Dedifferentiated amniotic fluid mesenchymal stem cell (primary cell): ENCODE measurements around the gene FAR1.

Experiments used
- DNase-seq: peaks from one replicate; pipeline ENCODE4 v3.0.0-alpha.2; 2016; ENCODE audit errors: extremely low spot score

The FAR1 gene

DNA sequence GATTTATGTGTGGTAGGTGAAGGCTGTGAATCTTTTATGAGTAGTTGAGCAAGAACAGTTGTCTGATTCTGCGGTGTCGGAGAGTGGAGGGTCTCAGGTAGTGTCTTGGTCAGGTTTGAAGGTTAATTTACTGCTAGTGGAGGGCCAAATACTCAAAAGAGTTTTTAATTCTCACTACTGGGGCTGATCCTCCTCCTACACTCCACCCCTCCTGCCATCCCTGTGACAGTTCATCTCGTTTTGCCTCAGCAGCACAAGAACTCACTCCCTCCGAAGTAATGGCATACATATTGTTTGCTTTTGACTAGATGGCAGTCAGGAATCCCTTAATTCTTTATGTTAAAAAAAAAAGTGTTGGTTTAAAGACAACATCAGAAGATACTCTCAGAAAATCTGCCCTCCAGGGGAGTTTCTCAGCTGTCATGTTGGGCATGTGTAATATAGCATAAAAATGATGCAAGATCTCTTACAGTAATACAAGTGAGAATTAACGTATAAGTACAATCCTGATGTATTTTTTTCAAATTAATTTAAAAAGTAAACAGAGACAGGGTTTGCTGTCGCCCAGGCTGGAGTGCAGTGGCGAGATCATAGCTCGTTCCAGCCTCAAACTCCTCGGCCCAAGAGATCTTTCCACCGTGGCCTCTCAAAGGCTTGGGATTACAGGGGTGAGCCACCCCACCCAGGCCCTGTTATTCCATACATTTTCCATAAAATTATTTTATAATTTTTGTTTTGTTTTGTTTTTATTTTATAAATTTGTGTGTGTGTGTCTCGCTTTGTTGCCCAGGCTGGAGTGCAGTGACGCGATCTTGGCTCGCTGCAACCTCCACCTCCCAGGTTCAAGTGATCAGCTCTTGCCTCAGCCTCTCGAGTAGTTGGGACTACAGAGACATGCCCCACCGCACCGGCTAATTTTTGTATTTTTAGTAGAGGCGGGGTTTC, 1.3 kb downstream of the FAR1 start:
- DNase-seq: no peak

DNA sequence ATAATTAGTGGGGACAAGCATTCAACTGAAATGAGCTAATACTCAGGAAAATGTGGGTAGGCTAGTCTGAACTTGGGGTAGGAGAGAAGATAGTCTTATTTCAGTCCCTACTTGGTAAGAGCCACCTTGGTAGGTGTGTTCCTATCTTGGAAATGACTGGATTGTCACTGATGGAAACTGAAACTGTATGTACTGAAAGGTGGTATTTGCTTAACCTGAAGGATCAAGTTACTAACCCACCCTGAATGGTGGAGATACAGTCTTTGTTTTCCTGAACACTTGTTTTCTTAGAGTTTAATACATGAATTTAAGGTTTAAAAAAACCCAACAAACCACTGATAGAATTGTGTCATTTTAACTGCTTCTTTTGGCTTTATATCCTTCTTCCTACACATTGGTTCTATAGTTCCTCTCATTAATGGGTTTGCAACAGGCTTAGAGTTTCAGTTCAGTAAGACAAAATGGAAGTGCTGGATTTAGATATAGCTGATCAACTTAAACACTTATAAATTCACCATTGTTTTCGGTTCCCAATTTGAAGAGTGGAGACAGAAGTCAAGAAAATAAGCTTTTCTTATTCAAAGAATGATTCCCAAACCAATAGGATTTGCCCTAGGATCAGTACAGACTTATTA, 4.2 kb downstream of the FAR1 start:
- DNase-seq: no peak

DNA sequence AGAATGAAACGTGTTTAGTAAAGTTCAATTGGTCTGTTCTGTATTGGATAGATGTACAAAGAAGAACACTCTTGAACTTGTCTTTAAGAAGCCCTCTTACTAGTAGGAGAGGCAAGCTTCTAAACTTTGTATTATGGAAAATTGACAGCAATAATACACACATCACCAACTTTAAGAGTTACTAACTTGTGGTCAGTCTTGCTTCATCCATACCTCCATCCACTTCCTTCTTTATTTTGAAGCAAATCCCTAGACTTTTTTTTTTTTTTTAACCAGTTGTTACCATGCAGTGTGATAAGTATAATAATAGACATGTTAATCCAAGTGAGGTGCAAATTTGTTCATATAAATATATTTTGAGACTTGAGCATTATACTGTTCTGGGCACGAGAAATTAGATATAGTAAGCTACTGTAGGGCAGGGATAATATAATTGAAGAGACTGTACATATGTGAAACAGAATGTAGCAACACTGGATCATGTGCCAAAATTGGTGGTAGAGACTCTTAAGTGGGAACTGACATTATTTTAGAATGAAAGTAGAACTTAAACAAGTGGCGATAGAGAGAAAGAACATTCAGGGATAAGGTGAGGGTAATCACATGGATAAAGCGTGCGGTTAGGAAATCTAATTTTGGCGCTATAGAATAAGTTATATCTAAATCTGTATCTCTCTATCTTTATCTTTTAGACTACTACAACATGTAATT, 6.5 kb downstream of the FAR1 start:
- DNase-seq: no peak

DNA sequence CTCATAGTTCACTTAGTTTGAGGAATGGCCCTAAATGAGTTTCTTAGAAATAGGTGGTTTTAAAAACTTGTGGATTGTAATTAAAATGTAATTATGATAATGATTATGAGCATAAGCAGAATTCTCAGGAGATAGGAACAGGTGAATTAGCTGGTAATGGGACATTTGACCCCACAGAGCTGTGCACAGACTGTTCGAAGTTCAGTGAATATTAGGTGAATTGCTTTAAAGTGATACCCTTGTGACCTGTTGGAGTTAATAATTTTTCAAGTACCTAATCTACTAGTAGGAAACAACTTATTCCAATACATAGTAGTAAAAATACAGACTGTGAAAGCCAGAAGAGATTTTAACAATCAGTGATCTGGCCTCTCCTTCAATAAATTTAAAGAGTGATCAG, 8.1 kb downstream of the FAR1 start:
- DNase-seq: no peak

DNA sequence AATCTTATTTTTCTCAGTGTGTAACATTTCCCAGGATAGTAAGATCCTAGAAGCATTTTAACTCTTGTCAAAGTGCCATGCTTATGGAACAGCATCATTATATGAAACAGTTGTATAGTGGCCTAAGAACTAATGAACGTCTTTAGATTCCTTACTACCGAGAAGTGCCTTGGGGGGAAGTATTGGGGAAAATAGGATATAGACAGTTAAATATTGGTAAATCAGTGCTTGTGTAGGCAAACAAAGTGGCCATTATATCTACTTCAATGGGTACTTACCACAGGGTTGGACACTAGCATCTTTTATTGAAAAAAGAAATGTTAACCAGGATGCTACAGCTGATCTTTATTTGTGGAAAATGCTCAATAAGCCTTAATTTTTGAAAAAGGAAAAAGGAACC, 11.3 kb downstream of the FAR1 start:
- DNase-seq: no peak

DNA sequence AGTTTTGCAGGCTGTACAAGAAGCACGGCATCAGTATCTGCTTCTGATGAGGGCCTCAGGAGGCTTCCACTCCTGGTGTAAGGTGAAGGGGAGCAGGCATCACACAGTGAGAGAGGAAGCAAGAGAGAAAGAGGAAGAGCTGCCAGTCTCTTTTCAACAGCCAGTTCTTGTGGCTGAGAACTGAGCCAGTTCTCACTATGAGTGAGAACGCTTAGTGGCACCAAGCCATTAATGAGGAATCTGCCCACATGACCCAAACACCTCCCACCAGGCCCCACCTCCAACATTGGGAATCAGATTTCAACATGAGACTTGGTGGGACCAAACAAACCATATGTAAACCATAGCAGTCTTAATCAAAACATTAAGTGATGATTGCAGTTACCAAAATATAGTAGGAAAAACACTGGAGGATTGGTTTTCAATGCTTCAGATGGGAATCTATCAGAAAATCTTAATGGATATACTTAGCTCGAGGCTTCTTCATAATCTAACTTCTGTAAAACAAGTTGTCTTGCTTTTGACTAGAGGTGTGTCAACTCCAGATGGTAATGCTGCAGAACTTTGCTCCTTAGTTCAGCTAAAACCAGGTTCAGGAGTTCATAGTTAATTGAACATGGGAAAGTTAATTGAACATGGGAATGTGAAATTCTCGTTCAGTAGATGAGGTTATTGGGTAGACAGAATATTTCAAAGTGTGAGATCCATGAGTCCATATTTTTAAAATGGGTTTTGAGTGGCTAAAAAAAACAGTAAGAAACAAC, 12.2 kb downstream of the FAR1 start:
- no peak for DNase-seq

DNA sequence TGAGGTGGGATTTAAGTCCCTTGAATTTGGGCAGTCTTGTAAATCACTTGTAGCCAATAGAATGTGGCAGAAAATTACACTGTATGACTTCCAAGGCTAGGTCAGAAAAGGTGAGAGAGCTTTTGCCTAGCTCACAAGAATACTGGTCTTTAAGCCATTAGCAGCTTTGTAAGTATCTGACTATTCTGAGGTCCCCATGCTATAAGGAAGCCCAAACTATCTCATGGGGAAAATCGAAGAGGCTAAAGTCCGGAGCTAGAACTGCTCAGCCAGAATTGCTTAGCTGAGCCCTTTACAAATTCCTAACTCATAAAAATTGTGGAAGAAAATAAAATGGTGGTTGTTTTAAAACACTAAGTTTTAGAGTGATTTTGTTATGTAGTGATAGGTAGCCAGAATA, 13.0 kb downstream of the FAR1 start:
- DNase-seq: no peak

DNA sequence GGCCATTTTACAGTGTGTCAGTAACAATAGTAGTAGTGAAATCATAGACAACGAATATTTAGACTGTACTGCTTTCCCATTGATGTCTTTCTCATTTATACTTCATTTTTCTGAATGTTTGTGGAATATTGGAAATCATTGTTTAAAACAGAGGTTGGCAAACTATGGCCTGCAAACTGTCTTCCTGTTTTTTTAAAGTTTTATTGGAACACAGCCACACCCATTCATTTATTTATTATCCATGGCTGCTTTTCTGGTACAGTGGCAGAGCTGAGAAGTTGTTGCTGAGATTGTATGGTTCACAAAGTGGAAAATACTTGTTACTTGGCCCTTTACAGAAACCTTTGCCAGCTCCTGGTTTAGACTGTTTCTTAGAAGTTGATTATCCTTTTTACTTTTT, 13.7 kb downstream of the FAR1 start:
- no peak for DNase-seq

DNA sequence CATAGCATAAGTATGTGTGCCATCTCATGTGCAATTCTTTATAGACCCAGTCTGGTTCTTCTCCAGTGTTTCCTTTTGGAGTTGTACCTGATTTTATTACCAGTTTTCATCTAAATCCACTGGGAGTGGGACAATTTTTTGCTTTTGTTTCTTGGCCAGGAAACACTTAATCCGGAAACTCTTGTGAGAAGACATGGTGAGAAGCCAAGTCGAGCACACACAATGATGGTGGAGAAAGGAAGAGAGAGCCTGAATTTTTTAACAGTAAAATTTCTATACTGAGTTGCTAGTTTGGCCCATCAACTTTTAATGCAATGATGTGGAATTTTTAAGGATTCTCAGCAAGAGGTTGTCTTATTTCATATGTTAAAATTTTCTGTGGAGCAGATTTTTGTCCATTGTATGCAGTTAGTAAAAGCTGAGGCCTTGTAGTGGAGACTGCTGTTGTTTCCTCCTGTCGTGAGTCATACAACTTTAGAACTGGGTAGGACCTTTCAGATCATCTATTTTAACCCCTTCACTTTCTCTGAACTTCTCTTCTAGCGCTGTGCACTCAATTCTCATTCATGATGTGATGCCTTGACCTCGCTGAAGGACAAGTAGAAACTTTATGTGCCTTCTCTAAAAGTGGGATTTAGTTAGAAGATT, 17.1 kb downstream of the FAR1 start:
- DNase-seq: no peak

DNA sequence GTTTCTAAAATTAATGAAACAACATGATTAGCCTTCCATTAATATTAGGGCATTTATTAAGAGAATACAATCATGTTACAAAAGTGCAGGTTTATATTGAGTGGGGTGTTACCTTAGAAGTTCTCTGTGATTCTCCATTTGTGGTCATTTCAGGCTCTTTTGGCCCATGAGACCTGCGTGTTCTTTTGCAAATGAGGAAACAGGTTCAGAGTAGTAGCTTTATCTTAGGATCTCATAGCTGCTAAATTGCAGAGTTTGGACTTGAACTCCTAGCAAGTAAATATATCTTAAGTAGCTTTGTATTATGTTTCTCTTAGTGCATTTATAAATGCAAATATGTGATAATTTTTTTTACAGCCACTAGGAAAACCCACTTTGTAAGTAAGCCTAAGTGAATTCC, 18.3 kb downstream of the FAR1 start:
- no peak for DNase-seq

DNA sequence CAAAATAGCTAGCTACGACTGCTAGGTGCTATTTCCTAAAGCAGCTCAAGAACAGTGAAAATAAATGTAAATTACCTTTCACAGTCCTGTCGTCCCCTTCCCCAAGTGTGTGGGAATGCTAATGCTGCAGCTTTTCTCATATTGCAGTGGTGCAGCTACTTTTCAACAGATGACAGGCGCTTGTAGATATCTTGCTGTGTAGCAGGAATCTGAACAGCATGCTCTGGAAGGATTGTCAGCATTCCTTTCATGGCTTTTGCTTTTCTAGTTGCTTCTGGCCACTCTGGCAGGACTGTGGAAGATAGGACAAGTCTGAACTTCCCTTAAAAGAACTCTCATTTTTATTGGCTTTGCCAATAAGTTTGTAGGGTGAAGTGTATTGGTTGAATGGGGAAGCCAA, 18.8 kb downstream of the FAR1 start:
- no peak for DNase-seq

DNA sequence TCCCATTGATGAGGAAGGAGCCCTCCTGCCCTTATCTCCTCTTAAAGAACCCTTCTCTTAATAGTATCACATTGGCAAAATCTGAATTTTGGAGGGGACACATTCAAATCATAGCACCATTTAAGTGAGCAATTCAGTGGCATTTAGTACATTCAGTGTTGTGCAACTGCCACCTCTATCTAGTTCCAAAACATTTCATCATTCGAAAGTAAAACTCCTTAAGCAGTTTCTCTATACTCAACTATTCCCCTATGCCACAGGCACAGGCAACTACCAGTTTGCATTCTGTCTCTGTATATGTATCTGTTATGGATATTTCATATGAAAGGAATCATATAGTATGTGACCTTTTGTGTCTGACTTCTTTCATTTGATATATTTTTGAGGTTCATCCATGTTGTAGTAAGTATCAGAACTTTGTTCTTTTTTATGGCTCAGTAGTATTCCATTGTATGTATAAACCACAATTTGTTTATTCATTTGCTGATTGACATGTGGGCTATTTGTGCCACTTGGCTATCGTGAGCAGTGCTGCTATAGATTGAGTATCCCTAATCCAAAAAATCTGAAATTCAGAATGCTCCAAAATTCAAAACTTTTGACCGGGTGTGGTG, 22.9 kb downstream of the FAR1 start:
- DNase-seq: no peak

DNA sequence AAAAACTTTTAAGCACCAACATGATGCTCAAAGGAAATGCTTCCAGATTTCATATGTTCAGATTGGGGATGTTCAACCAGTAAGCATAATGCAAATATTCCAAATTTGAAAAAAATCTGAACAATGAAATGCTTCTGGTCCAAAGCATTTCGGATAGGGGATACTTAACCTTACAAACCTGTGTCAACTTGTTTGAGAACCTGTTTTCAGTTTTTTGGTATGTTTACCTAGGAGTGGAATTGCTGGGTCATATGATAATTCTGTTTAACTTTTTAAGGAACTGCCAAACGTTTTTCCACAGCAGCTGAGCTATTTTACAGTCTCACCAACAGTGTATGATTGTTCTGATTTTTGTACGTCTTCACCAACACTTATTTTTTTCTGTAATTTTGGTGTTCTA, 23.7 kb downstream of the FAR1 start:
- no peak for DNase-seq

DNA sequence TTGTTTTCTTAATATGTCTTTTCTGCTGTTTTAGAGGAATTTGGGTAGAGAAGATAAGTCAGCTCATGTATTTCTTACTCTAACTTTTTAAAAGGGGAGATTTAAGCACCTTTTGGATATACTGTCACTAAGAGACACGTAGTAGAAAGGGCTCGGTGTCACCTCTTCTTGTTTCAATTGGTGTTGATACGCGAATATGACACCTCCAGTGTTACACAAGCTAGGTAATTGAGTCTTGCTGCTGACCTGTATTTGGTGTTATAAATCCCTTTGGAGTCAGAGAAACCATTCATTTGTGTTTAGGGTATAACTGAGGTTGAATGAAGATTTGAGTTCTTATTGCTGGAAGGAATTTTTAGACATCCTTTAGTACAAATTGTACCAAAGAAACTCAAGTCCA, 25.6 kb downstream of the FAR1 start:
- no peak for DNase-seq

DNA sequence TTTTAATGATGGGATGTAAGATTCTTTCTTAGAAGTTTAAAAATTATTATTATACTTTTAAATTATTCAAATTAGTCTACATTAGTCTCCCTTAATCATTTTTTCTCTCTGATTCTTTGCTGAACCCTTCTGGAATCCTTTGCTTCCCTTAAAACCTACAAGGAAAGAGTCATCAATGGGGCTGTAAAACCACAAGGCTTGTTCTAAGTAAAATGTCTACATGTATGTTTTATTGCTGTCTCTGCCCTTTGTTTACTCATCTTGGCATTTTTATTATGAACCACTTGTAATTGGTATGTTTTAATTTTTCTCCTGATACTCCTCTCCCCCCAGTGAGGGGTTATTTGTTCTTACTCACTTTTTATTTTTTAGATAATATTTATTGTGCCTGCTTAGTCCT, 27.4 kb downstream of the FAR1 start:
- DNase-seq: no peak

DNA sequence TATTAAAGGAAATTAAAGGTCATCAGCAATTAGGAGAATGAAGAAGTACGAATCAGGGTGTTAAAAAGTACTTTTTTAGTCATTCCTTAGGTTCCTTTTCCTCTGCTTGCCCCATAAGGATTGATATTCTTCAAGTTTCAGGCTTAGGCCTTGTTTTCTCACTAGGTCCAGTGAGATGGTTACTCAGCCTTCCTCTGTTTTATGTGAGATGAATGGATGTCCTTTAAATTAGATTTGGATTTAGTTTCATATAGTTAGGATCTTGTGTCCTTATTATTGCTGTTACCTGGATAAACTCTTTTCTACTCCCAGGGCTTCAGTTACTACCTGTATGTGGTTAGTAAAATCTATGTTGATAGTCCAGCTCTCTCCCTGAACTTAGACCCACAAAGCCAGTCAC, 29.2 kb downstream of the FAR1 start:
- DNase-seq: no peak

DNA sequence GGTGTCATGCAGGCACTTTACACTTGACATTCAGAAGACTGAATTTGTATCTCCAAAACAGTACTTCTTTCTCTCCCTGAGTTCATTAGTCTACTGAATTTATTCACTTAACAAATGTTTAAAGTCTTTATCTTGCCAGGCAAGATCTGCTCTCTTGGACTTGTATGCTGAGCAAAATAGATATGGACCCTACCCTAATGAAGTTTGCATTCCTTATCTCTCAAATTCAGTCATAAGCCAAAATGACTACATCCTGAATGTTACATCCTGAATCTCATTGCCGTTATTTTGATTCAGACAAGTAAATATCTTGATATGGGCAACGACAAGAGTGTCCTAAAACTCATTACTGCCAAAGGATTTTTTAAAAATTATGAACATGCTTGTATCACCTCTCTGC, 29.7 kb downstream of the FAR1 start:
- no peak for DNase-seq

DNA sequence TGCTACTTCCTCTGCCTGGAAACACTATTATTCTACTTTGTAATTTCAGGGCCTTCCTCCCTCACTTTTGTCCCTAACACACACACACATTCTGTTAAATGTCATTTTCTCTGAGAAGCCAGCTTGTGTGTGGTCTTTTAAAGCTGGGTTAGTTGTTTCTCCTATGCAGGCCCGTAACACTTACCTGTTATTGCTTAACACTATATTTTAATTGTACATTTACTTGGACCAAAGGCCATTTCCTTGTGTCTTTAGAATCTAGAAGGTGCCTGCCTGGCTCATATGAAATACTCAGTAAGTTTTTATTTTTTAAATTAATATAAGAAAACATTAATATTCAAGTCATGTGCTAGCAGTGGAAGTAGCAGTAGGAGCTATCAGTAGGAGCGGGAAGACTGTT, 30.6 kb downstream of the FAR1 start:
- DNase-seq: no peak

DNA sequence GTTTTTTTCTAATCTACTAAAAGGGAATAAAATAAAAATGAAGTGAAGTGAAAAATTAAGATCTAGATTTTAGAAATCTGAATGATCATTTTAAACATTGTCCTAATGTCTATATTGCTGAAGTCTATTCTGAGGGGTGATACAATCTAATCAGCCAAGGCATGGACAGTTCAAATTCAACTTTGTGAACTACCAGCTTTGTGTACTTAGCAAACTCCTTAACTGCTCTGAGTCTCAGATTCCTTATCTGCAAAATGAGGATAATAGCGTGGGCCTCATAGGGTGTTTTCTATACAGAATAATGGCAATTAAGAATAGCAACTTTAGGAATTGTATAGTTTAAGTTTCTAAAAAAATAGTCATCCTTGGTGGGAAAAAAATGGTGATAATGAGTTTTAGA, 31.4 kb downstream of the FAR1 start:
- no peak for DNase-seq

DNA sequence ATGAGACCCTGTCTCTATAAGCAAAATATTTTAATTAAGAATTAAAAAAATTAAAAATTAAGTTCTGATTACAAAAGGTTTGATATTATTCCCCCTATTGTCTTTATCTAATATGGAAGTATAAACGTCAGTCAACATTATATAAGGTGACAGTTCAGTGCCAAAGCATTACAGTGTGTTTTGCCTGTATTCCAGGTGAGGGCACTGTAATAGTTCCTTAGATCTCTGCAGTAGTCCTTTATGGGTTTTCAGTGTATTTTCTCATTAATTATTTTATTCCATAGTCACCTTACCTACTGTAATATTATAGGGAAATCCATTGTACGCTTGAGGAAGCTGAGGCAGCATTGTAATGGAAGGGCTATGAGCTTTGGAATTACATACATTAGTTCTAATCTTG, 33.0 kb downstream of the FAR1 start:
- DNase-seq: no peak

DNA sequence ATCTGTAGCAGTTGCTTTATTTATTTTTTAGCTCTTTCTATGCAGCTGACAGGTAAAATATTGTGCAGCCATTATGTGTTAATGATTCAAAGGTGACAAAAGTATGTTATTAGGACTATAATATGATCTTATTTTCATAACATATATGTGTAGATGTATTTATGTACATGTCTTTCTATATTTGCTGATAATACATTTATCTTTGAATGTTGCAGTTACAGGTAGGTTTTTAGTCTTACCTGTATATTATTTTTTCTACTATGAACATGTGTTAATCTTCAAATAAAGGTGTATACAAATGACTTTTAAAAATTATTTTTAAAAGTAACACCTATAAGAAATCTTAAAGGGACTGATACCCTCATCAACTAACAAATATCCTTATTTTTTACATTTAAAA, 33.6 kb downstream of the FAR1 start:
- DNase-seq: no peak
